T-helper 1 cell treated with Interleukin-12 subunit alpha and Interleukin-12 subunit beta and Interleukin-4 antibody, amounts not matched to agents 30 μg/mL and 1 μg/mL, for 36 hours (primary cell): ENCODE results near the gene SNCA.

Source experiments
- H3K27ac Mint-ChIP-seq: one replicate; pipeline ENCODE4 v1.8.0; 2021; ENCODE audit warnings: mild to moderate bottlenecking, mixed read lengths
- H3K27me3 Mint-ChIP-seq: one replicate; pipeline ENCODE4 v1.8.0; 2021; ENCODE audit warnings: low read depth, mixed read lengths
- H3K36me3 Mint-ChIP-seq: one replicate; pipeline ENCODE4 v1.8.0; 2021; ENCODE audit warnings: low read depth, mixed read lengths
- H3K4me1 Mint-ChIP-seq: one replicate; pipeline ENCODE4 v1.8.0; 2021; ENCODE audit warnings: low read depth, mixed read lengths
- H3K4me3 Mint-ChIP-seq: one replicate; pipeline ENCODE4 v1.8.0; 2021; ENCODE audit warnings: mild to moderate bottlenecking, moderate library complexity, mixed read lengths
- H3K9me3 Mint-ChIP-seq: one replicate; pipeline ENCODE4 v1.8.0; 2021; ENCODE audit warnings: mixed read lengths

Gene SNCA

DNA sequence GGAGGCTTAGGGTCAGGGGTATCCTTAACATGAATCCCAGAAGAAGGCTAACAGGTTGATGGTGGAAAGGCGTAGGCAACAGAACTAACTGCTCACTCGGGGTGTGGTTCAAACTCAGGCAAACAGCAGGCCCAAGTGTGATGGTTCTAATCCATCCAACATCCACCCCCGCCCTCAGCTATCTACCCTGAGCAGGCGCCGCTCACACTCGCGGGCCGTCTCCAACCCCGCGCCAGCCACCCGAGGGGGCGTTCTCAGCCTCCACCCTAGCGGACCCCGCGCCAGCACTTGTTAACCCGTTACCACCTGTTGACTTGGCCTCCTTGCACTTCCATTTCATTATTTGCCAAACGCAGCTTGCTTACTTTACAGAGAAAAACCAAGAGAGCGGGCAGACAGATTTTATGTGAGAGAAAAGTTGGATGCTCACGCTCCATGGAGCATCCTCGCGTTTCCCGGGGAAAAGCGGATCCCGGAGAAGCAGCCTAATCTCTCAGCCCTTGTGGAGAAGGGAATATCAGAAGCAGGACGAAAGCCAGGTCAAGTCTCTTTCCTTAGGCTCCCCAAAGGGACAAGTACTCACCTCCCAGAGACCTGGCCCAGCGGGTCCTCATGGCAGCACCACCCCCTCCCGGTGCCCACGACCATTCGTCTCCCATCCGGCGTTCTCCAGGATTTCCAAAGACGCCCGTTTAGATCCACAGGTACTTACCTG is 773 bp downstream of the SNCA start:
- Mint-ChIP-seq H3K36me3 (peaks cover 2% of the 10 kb centered on the region), H3K9me3 (no peaks in the 10 kb centered on the region), H3K4me3 (peak overlapping the region; percentile 65), H3K27ac (no peak overlapping the region), H3K4me1 (peaks cover 19% of the 10 kb centered on the region), H3K27me3 (peaks cover 54% of the 10 kb centered on the region)

DNA sequence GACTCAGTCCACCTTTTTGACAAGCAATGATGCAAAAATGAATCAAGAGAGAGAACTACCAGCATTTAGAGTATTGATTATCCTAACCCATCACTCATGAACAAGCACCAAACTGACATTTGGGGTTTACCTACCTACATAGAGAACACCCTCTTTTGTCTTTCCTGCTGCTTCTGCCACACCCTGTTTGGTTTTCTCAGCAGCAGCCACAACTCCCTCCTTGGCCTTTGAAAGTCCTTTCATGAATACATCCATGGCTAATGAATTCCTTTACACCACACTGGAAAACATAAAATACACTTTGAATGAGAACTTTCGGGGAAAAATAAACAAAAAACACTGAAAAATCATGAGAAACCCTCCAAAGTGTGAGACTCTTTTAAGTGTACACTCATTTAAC is 1.5 kb downstream of the SNCA start:
- Mint-ChIP-seq H3K36me3 (peaks cover 2% of the 10 kb centered on the region), H3K9me3 (no peaks in the 10 kb centered on the region), H3K27ac (peak overlapping the region; percentile 3), H3K4me3 (peak overlapping the region; percentile 19), H3K4me1 (peaks cover 19% of the 10 kb centered on the region), H3K27me3 (peaks cover 46% of the 10 kb centered on the region)

- no peak overlapping the region for H3K4me3 Mint-ChIP-seq
- H3K36me3 Mint-ChIP-seq: peaks cover 4% of the 10 kb centered on the region
Measured at GRCh38 chr4:89834486-89835209, 2.3 kb downstream of the SNCA start.

DNA sequence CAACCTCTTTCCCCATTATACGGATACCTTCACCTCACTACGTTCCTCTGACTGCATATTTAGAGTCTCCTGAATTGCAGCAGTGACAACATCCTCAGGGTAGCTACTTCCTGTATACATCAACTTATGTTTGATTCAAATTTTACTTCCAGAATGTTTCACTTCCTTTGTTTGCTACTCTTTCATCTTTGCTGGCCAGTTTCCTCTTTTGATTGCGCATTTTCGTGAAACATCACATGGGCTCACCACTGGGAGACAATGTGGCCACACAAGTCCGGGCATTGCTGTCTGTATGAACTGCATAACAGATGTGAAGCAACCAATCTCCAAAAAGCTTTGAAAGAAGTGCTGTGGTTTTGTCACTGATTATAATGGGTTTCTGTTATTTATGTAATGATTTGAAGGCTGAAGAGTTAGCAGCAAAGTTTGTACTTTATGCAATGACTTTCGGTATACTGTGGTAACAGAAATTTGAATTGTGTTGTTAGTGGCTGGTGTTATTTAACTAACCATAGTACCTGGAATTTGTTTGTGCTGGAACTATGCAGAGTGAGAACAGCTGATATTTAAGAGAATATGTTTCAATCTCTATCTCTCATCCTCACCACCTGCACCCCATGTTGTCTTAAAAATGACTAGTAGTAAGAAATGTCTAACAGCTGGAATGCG is 7.4 kb downstream of the SNCA start:
- Mint-ChIP-seq H3K9me3 (no peaks in the 10 kb centered on the region), H3K4me1 (peaks cover 14% of the 10 kb centered on the region), H3K27me3 (peaks cover 4% of the 10 kb centered on the region), H3K36me3 (peaks cover 4% of the 10 kb centered on the region), H3K27ac (peak overlapping the region; percentile 53), H3K4me3 (peak overlapping the region; percentile 71)

More at GRCh38 chr4:89834486-89835209, 2.3 kb downstream of the SNCA start:
- H3K9me3 Mint-ChIP-seq: no peaks in the 10 kb centered on the region
- no peak overlapping the region for H3K27ac Mint-ChIP-seq
- H3K4me1 Mint-ChIP-seq: peaks cover 25% of the 10 kb centered on the region
- H3K27me3 Mint-ChIP-seq: peaks cover 41% of the 10 kb centered on the region

GRCh38 chr4:89823416-89823815 is 13.5 kb downstream of the SNCA start:
- peaks cover 2% of the 10 kb centered on the region for H3K36me3 Mint-ChIP-seq
- peaks cover 21% of the 10 kb centered on the region for H3K27me3 Mint-ChIP-seq
- H3K27ac Mint-ChIP-seq: no peak overlapping the region
- no peak overlapping the region for H3K4me3 Mint-ChIP-seq
- H3K4me1 Mint-ChIP-seq: peaks cover 3% of the 10 kb centered on the region
- no peaks in the 10 kb centered on the region for H3K9me3 Mint-ChIP-seq

- no peak overlapping the region for H3K4me3 Mint-ChIP-seq
- no peaks in the 10 kb centered on the region for H3K9me3 Mint-ChIP-seq
- no peak overlapping the region for H3K27ac Mint-ChIP-seq
- no peaks in the 10 kb centered on the region for H3K36me3 Mint-ChIP-seq
- H3K4me1 Mint-ChIP-seq: no peaks in the 10 kb centered on the region
- H3K27me3 Mint-ChIP-seq: peaks cover 25% of the 10 kb centered on the region
Measured at GRCh38 chr4:89821612-89822011, 15.3 kb downstream of the SNCA start.

DNA sequence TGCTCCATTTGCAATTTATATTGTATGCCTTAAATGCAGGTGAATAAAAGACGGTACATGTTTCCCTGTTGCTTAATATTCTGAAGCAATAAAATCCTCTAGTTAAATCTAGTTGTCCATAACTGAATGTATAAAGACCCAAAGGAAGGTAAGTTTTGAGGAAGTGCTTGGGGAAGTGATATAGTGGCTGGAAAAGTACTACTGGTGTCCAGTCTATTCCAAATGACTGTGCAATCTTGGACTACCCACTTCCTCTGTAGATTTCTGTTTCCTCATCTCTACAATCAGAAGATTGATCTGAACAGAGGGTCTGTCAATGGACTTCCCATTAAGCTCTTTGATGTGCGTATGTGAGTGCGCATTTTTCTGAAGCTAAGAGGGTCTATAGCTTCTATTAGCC is 17.0 kb downstream of the SNCA start:
- Mint-ChIP-seq H3K4me1 (no peaks in the 10 kb centered on the region), H3K4me3 (no peak overlapping the region), H3K9me3 (no peaks in the 10 kb centered on the region), H3K27me3 (peaks cover 28% of the 10 kb centered on the region), H3K36me3 (no peaks in the 10 kb centered on the region), H3K27ac (no peak overlapping the region)

- Mint-ChIP-seq H3K36me3 (no peaks in the 10 kb centered on the region), H3K9me3 (no peaks in the 10 kb centered on the region), H3K27ac (no peak overlapping the region), H3K27me3 (peaks cover 16% of the 10 kb centered on the region), H3K4me3 (no peak overlapping the region), H3K4me1 (no peaks in the 10 kb centered on the region)
Measured at GRCh38 chr4:89814362-89814761, 22.6 kb downstream of the SNCA start.

DNA sequence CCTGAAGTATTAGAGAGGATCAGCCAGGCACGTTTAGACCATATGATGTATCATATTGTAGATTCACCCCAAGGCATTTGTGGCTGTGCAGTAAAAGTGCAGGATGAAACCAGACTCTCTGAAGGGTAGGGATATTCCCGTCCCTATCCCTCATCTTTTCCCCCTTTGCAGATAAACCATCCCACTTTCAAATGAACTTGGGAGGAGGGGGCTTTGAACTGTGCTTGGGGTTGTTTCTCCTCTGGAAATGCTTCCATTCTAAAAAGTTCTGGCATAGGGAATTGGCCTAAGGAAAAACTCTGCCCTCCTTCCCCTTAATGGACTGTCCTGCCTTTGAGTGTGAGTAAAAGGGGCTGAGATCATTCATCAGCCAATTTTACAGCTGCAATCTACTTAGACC is 23.8 kb downstream of the SNCA start:
- no peak overlapping the region for H3K4me3 Mint-ChIP-seq
- H3K27me3 Mint-ChIP-seq: peaks cover 7% of the 10 kb centered on the region
- no peak overlapping the region for H3K27ac Mint-ChIP-seq
- H3K4me1 Mint-ChIP-seq: no peaks in the 10 kb centered on the region
- no peaks in the 10 kb centered on the region for H3K9me3 Mint-ChIP-seq
- H3K36me3 Mint-ChIP-seq: no peaks in the 10 kb centered on the region

GRCh38 chr4:89807441-89808140 is 29.4 kb downstream of the SNCA start:
- H3K4me1 Mint-ChIP-seq: no peaks in the 10 kb centered on the region
- H3K4me3 Mint-ChIP-seq: no peak overlapping the region
- H3K27ac Mint-ChIP-seq: no peak overlapping the region
- H3K27me3 Mint-ChIP-seq: no peaks in the 10 kb centered on the region
- H3K36me3 Mint-ChIP-seq: no peaks in the 10 kb centered on the region
- H3K9me3 Mint-ChIP-seq: no peaks in the 10 kb centered on the region

- no peaks in the 10 kb centered on the region for H3K4me1 Mint-ChIP-seq
- H3K9me3 Mint-ChIP-seq: no peaks in the 10 kb centered on the region
- no peak overlapping the region for H3K4me3 Mint-ChIP-seq
- H3K27me3 Mint-ChIP-seq: no peaks in the 10 kb centered on the region
- no peaks in the 10 kb centered on the region for H3K36me3 Mint-ChIP-seq
- no peak overlapping the region for H3K27ac Mint-ChIP-seq
Measured at GRCh38 chr4:89805297-89805696, 31.7 kb downstream of the SNCA start.

DNA sequence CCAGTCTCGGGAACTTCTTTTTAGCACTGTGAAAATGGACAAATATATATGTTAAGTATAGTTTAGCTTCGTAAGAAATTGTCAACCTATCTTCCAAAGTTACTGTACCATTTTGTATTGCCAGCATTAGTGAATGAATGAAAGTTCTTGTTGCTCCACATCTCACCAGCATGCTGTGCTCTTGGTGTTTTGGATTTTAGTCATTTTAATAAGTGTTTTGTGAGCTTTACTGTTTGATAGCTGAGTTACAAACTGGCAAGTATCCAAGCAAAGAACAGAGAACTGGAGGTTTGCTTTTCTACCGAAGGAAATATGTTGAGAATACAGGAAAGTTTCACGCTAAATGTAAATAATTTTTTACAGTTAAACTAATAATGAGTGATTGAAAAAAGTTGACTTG is 33.0 kb downstream of the SNCA start:
- no peak overlapping the region for H3K4me3 Mint-ChIP-seq
- H3K4me1 Mint-ChIP-seq: no peaks in the 10 kb centered on the region
- no peaks in the 10 kb centered on the region for H3K27me3 Mint-ChIP-seq
- H3K27ac Mint-ChIP-seq: no peak overlapping the region
- no peaks in the 10 kb centered on the region for H3K9me3 Mint-ChIP-seq
- H3K36me3 Mint-ChIP-seq: no peaks in the 10 kb centered on the region

GRCh38 chr4:89803036-89803435 is 33.9 kb downstream of the SNCA start:
- Mint-ChIP-seq H3K4me3 (no peak overlapping the region), H3K27me3 (no peaks in the 10 kb centered on the region), H3K36me3 (no peaks in the 10 kb centered on the region), H3K9me3 (no peaks in the 10 kb centered on the region), H3K4me1 (no peaks in the 10 kb centered on the region), H3K27ac (no peak overlapping the region)

DNA sequence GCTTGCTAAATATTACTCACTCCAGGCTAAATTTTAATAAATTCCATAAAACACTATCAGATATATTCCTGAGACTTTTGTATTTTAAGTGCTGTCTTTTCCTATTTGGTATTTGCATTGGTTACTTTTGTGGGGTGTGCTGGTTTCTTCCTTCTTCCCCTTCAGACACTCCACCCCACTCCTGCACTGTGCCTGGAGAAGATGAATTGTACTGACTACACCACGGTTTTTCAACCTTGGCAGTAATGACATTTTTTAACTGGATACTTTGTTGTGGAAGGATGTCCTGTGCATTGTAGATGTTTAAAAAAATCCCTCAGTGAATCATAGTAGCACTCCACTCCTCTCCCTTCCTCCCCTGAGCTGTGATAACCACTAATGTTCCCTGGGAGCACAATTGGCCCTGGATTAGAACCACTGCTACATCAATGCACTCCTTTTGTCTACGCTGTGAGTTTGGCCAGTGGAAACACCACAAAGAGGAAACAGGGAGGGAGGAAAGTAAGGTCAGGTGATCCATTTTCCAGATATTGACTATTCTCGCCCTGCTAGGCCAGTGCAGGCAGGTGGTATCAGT is 36.3 kb downstream of the SNCA start:
- H3K9me3 Mint-ChIP-seq: no peaks in the 10 kb centered on the region
- peaks cover 4% of the 10 kb centered on the region for H3K27me3 Mint-ChIP-seq
- H3K36me3 Mint-ChIP-seq: no peaks in the 10 kb centered on the region
- no peaks in the 10 kb centered on the region for H3K4me1 Mint-ChIP-seq
- H3K4me3 Mint-ChIP-seq: no peak overlapping the region
- H3K27ac Mint-ChIP-seq: no peak overlapping the region
